T-helper 1 cell (primary cell): ENCODE measurements around the gene RNF114.
A peak's percentile ranks its signal among the peaks of the same experiment; 100 is the strongest.
"Not testable (repeated sequence)": the region's sequence is repeated elsewhere in the genome, so short reads cannot be mapped to it uniquely, and the experiment has no call there.

Source experiments
- DNase-seq, 5 donors: peaks; one replicate each; pipeline ENCODE4 v3.0.0-alpha.2; 2012 to 2020

Gene RNF114

DNA sequence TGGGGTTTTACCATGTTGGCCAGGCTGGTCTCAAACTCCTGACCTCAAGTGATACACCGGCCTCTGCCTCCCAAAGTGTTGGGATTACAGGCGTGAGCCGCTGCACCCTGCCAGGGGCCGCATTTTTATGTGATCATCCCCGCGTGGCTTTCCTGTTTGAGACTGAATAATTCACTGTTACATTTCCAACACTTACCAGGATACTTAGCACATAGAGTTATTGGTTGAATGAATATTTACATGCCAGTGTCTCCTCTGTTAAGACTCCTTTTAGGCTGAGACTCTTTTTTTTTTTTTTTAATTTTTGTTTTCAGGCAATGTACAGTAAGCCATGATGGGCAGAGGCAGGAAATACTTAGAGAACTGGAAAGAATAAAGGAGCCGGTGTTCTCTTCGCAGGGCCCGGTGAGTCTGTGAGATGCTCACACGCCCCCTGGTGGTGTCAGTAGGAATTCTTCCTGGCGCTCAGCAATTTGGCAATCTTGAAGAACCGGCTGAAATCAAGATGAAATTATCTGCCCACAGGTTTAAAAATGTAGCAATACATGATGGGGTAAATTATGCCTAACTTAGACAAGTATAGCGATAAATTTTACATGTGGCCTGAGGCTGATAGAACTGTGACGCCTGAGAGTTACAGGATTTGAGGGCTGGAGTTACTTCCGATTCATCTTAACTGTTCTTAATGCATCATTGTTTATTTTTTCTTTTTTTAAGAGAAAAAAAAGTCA is 7.6 kb upstream of the RNF114 start:
- peak; percentile 47 to 77 (median 63) for DNase-seq

DNA sequence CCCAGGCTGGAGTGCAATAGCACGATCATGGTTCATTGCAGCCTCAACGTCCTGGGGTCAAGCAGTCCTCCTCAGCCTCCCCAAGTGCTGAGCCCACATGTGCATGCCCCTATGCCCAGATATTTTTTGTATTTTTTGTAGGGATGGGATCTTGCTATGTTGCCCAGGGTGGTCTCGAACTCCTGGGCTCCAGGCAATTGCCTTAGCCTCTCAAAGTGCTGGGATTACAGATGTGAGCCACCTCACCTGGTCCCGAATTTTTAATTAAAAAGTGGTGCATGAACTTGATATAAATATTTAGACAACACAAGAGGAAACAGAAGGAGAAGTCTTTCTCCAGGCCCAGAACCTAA is 7.1 kb upstream of the RNF114 start:
- no peak for DNase-seq

DNA sequence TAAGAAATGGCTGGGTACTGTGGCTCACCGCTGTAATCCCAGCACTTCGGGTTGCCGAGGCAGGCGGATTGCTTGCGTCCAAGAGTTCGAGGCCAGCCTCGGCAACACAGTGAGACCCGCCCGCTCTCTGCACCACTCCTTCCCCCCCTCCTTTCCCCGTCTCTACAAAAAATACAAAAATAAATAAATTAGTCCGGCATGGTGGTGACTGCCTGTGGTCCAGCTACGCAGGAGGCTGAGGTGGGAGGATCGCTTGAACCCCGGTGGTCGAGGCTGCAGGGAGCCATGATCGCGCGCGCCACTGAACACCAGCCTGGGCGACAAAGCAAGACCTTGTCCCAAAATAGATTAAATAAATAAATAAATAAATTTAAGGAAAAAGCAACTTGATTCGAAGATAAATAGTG is 448 bp upstream of the RNF114 start:
- DNase-seq = no peak

DNA sequence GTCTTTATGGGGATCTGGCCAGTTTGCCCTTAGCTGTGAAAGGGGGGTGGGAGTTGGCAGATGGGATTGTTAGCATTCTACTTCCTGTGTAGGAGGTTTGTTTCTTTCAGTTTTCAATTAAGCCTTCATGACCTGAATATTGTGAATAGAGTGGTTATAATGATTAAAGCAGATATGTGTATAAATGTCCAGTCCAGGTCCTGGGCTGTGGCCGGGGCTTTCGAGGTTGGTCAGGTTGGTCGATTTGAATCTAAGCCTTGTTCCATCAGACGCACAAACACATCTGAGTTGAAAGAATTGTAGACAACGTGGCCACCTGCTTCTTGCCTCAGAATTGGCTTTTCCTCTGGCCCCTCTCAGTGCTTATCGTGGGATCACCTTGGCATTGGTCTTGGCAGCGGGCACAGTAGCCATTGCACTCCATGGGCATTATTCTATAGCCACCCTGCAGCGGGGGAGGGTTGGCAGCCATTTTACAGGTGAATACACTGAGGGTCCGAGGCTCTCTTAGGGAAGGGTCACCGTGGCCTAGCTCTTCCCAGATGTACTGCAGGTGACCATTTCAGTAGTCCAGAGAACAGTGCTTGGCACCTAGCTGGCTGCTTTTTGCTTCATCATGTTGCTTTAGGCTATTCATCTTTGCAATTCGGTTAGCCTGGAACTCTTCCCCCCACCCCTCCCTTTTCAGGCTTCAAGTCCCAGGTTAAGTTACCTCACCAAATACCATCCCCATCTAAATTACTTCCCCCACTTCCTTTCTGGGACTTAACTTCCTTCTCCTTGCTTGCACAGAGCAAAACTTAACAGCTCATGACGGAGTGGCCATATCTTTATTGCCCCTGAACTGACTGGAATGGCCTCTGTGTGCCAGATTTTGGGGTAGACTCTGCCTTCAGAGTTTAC is 1.1 kb downstream of the RNF114 start:
- DNase-seq = no peak

DNA sequence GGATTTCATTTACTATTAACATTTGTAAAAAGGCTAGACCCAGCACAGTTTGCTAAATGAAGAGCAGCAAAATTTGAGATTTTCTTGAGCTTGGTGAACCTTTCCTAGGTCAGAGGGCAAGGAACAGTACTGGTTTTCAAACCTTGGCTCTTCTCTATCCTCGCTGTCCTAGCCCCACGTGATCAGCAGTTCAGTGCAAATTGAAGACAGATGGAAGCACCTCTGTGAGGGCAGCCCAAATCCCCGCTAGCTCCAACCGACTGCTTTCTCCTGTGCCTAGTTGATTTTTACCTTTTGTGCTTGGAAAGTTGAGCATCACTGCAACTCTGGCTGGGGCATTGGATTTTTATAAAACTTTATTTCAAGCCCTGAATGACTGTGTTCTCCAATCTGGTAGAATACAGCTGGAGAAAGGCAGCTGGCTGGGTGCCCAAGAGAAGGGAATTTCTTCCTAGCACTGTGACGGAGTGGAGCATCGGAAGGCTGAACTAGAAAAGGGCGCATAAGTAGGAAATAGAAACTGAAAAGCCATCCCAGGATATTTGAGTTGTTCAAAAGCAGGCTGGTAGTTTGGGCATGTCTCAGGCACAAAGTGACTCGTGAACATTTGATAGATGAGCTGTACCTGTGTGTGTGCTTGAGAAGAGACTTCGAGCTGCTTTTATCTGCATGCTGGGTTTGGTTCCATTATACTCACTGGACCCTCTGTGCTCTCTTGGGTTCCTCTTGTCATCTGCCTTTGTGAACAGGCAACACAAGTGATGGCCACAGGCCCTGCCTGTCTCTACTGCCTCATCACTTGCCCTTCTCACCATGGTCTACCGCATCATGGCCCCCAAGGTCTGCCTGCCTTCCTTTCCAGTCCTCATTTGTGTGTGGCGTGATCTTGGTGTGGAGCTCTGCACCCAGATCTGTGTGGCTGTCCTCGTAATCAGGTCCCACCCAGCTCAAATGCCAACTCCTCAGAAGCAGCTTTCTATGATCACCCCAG is 2.3 kb downstream of the RNF114 start:
- DNase-seq = no peak

DNA sequence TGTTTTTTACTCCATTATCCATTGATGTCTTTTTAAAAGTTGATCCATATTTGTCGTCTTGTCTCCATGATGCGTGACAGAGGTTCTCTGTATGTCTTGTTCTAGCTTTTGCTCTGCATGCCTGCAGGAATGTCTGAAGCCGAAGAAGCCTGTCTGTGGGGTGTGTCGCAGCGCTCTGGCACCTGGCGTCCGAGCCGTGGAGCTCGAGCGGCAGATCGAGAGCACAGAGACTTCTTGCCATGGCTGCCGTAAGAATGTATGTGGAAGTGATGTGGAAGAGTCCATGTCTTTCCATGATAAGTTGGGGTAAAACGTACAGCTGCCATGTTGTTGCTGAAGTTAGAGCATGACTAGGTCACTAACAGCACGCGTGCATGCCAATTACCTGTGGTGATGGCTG is 5.3 kb downstream of the RNF114 start:
- no peak for DNase-seq

DNA sequence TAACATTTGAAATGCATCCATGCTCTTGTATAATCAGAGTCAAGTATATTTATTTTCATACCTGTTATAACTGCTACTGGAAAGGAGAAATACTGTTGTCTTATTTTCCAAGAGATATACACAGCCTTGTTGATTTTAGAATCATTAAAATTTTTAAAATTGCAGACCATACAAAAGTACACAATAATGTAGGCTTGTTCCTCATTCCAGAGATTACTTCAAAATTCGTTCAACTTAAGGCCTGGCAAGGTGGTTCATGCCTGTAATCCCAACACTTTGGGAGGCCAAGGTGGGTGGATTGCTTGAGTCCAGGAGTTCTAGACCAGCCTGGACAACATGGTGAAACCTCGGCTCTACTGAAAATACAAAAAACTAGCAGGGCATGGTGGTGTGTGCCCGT is 6.1 kb downstream of the RNF114 start:
- no peak for DNase-seq

DNA sequence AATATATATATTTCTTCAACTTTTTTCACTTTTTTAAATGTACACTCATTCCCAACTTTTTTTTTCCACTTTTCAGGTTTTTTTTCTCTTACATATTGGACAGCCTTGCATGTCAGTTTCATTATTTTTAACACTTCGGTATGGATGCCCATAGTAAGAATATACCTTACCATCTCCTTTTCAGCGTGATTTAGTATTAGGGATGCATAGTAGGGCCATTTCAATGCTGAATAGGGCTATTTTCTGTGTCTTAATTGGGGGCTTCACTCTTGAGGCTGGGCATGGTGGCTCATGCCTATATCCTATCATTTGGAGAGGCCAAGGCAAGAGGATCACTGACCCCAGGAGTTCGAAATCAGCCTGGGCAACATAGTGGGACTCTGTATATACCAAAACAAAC is 6.7 kb downstream of the RNF114 start:
- no peak for DNase-seq

DNA sequence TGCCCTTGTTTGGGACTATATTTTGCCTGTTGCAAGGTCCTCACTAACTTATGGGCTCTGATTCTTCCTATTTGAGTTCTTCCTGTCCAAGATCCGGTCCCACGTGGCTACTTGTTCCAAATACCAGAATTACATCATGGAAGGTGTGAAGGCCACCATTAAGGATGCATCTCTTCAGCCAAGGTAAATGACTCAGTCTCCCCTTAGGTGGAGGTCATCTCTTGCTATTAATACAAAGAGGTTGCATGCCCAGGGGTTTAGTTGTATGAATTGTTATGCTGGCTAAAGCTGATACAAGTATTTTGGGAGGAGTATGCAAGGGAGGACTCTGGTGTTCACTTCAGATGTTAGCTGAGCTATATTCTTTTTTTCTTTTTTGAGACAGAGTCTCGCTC is 9.1 kb downstream of the RNF114 start:
- DNase-seq = no peak

DNA sequence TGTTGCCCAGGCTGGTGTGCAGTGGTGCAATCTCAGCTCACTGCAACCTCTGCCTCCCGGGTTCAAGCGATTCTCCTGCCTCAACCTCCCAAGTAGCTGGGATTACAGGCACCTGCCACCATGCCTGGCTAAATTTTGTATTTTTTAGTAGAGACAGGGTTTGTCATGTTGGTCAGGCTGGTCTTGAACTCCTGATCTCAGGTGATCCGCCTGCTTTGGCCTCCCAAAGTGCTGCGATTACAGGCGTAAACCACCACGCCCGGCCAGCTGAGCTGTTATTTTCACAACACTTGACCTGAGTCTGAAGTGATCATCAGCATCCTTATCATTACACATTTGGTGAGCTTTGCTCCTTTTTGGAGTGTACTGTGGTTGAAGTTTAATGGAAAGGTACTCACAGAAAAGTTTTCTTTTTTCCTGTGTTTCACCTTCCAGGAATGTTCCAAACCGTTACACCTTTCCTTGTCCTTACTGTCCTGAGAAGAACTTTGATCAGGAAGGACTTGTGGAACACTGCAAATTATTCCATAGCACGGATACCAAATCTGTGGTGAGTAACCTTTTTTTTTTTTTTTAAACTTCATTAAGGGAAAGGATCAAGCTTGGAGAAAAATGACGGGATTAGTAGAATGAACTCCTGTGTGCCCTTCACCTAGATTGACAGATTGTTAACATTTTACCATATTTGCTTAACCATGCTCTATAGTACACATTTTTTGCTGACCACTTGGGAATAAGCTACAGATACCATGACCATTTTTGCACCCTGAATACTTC is 9.7 kb downstream of the RNF114 start:
- DNase-seq = no peak

DNA sequence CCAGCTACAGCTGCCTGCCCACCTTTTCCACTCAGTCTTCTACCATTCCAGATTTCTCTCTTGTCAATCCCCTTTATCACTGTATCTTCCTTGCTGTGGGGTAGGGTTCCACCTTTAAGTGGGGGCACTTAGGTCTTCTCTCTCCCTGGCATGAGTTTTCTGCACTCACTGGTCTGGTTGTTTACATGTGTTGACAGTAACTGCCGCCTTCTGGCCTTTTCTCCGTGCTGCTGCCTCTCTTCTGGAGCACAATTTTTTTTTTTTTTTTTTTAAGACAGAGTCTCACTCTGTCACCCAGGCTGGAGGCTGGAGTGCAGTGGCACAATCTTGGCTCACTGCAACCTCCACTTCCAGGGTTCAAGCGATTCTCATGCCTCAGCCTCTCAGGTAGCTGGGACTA is 12.0 kb downstream of the RNF114 start:
- no peak for DNase-seq

DNA sequence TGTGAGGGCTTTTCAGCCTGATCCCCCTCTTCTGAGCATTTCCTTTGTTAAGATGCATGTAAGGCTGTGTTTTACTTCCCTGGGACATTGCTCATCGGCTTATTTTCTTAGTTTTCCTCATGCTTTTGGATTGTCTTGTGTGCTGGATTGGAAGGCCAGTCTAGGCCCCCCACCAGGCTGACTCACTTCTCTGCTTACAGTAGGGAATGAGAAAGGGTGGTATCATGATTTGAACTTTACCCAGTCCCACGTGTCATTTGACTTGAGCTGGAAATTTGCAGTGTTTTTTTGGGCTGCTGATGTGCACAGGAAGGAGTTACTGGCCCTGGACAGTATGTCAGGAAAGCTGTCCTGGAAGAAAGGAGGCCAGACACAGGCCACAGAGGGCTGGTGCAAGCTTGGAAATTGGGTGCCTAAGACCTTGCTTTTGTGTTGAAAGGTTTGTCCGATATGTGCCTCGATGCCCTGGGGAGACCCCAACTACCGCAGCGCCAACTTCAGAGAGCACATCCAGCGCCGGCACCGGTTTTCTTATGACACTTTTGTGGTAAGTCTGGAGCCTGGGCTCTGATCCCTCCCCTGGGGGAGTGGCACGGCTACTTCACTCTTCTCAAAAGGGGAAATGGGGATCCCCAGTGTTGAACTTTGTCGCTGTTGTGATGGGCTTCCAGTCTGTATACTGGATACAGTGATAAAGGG is 12.8 kb downstream of the RNF114 start:
- no peak for DNase-seq

DNA sequence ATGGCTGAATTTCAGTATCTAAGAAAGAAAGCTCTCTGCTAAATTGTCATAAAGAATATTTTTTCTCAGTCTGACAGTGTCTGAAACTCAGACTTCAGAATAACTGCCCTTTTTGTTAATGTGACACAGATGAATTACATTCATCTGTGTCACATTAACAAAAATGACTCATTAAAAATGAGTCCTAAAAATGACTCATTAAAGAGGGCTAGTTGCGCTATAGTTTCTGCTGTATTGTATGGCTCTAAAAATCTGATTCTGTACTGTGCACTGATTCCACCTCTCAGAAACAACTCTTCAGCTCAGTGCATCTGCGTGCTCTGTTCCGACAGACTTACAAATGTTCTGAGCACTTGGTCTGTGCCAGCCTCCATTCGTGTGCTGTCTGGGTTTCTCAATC is 15.0 kb downstream of the RNF114 start:
- no peak for DNase-seq

DNA sequence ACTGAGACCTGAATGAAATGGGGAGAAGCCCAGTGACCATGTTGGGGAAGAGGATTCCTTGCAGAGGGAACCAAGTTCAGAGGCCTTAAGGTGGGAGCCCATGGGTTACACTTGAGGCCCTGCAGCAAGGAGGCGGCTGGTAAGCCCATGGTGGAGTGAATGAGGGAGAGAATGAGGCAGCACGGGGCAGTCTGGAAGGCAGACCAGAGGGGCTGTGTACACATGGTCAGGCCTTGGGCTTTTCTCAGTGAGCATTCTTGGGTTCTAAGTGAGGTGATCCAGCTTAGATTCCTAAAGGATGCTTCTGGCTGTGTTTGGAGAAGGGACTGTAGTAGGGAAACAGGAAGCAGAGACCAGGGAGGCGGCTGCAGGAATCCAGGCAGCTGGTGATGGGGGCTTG is 19.0 kb downstream of the RNF114 start:
- no peak for DNase-seq

DNA sequence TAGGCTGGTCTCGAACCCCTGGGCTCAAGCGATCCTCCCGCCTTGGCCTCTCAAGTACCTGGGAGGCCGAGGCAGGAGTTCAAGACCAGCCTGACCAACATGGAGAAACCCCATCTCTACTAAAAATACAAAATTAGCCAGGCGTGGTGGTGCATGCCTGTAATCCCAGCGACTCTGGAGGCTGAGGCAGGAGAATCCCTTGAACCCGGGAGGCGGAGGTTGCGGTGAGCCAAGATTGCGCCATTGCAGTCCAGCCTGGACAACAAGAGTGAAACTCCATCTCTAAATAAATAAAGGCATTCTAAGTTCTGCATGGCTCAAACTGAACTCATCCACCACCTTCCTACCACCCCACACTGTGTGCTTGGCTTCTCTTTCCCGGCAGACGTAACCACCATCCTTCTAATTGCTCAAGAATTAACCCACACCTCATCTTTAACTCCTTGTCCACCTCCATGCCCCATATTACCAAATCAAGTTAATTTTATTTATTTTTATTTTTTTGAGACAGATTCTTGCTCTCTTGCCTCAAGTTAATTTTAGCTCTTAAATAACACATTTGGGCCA is 19.7 kb downstream of the RNF114 start:
- DNase-seq = not testable (repeated sequence)

DNA sequence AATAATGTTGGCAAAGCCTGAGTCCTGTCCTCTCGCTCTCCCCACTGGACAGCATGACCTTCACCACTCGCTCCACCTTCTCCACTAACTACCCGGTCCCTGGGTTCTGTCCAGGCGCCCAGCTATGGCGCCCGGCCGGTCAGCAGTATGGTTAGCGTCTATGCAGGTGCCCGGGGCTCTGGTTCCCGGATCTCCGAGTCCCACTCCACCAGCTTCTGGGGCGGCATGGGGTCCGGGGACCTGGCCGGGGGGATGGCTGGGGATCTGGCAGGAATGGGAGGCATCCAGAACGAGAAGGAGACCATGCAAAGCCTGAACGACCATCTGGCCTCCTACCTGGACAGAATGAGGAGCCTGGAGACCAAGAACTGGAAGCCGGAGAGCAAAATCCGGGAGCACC is 20.5 kb downstream of the RNF114 start:
- DNase-seq = no peak

DNA sequence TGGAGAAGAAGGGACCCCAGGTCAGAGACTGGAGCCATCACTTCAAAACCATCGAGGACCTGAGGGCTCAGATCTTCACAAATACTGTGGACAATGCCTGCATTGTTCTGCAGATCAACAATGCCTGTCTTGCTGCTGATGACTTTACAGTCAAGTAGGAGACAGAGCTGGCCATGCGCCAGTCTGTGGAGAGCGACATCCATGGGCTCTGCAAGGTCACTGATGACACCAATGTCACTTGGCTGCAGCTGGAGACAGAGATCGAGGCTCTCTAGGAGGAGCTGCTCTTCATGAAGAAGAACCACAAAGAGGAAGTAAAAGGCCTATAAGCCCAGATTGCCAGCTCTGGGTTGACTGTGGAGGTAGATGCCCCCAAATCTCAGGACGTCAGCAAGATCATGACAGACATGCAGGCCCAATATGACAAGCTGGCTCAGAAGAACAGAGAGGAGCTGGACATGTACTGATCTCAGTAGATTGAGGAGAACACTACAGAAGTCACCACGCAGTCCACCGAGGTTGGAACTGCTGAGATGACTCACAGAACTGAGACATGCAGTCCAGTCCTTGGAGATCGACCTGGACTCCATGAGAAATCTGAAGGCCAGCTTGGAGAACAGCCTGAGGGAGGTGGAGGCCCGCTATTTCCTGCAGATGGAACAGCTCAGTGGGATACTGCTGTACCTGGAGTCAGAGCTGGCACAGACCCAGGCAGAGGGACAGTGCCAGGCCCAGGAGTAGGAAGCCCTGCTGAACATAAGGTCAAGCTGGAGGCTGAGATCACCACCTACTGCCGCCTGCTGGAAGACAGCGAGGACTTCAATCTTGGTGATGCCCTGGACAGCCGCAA is 21.1 kb downstream of the RNF114 start:
- not testable (repeated sequence) for DNase-seq

DNA sequence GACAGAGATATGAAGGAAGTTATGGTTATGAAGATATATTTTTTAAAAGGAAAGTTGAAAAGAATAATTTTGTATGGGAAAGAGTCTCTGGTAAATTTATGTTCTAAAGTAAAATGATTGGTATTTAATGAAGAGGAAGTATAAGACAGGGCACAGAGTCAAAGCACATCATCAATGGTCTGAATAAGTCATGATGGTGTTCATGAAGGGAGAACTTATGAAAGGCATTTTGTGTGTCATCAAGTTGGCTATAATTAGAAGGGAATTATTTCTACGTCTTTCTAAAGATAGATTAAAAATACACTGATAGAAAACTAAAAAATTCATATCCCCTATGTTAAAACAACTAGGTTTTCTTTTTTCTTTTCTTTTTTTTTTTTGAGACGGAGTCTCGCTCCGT is 25.2 kb downstream of the RNF114 start:
- DNase-seq = no peak

DNA sequence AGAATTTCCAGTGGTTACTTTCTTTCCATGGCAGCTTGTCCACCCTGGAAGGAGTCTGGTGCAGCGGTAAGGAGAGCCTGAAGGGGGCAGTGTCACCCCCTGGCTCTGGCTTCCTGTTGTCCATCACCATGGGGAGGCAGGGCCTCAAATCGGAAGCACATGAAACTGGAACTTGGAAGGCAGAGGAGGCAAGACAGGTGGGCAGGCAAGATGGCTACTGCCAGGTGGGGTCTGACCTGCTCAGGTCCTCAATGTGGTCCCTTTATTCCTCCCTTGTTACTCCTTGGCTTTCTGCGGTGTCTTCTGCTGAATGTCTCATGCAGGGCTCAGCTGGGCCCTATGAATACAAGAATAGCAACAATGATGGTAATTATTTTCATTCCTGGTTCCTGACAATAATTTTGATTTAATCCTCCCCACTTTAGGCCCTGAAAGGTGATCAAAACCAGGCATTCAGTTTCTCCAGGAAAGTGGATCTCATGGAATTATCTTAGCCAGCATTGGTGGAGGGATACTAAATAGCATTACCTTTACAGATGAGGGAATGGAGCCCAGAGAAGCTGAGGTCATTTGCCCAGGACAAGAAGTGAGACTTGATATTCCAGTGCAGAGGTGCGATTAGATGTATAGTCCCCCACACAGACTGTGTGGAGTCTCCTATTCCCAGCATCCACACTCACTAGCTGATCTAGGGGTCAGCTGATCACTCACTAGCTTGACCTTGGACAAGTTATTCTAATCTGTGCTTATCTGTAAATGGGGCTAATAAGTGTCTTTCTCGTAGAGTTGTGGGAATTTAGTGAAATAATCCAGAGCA is 29.0 kb downstream of the RNF114 start:
- DNase-seq = peak in 1 of 5 donors; percentile 18
